HAP-1 (cell line): ENCODE results near the gene DDX55.
"Not testable (repeated sequence)": the region's sequence is repeated elsewhere in the genome, so short reads cannot be mapped to it uniquely, and the experiment has no call there.

Source experiments
- DNase-seq, 2 experiments: peaks; one replicate each; pipeline ENCODE4 v3.0.0-alpha.2; 2016 to 2020; ENCODE audit warnings: low spot score in 2 of 2
- H3K27me3 ChIP-seq: fragments of 250-450 bp; sonication (Bioruptor Pico); 2 replicates; pipeline ENCODE4 v1.5.1; 2020; ENCODE audit warnings: low read depth, mild to moderate bottlenecking, moderate library complexity
- H3K36me3 ChIP-seq: fragments of 250-450 bp; sonication (Bioruptor Pico); replicated peaks from 2 replicates; pipeline ENCODE4 v1.5.1; 2020; ENCODE audit warnings: mild to moderate bottlenecking
- H3K4me1 ChIP-seq: fragments of 250-450 bp; sonication (Bioruptor Pico); 2 replicates; pipeline ENCODE4 v1.5.1; 2020; ENCODE audit warnings: mild to moderate bottlenecking
- H3K4me3 ChIP-seq: fragments of 250-450 bp; sonication (Bioruptor Pico); 2 replicates; pipeline ENCODE4 v1.5.1; 2020; ENCODE audit warnings: mild to moderate bottlenecking, moderate library complexity
- H3K9me3 ChIP-seq: fragments of 250-450 bp; sonication (Bioruptor Pico); 2 replicates; pipeline ENCODE4 v1.5.1; 2020; ENCODE audit warnings: mild to moderate bottlenecking, moderate library complexity
- in situ Hi-C: fragments of 300-500 bp; cut with MboI; formaldehyde crosslinking; loops from 3 replicates; pipeline ENCODE4 v1.14.3; 2020; ENCODE audit warnings: low sequenced_read_pairs, inconsistent platforms, mixed read lengths

DDX55 gene

GRCh38 chr12:123601602-123602489 lies at the start of gene DDX55:
DDX55 (plus strand) TSS chr12:123602099; CDS start chr12:123602149, 50 bp downstream.
- Histone ChIP-seq H3K36me3 (peaks cover 49% of the 10 kb centered on the region), H3K27me3 (no peaks in the 10 kb centered on the region), H3K4me3 (peak within 1 kb of the TSS; percentile 98), H3K4me1 (peaks cover 7% of the 10 kb centered on the region), H3K9me3 (no peaks in the 10 kb centered on the region)
- peak; percentile 64 to 86 for DNase-seq
- in situ Hi-C loops, result loop anchor here (25.0 kb wide), 4 partner anchors 290 to 1090 kb away; partner anchors contain the start of gene ZCCHC8

GRCh38 chr12:123554136-123554535 lies 47.8 kb upstream of the DDX55 start:
- H3K4me1 ChIP-seq, H3K4me3 ChIP-seq, H3K9me3 ChIP-seq, DNase-seq, in situ Hi-C loops, H3K36me3 ChIP-seq, H3K27me3 ChIP-seq: not testable (repeated sequence)

- H3K36me3 ChIP-seq, H3K9me3 ChIP-seq, in situ Hi-C loops, H3K4me1 ChIP-seq, H3K27me3 ChIP-seq, H3K4me3 ChIP-seq, DNase-seq: not testable (repeated sequence)
Measured at GRCh38 chr12:123554843-123555242, 47.1 kb upstream of the DDX55 start.

- H3K4me1 ChIP-seq, H3K9me3 ChIP-seq: not testable (repeated sequence)
Measured at GRCh38 chr12:123558487-123558886, 43.4 kb upstream of the DDX55 start.

GRCh38 chr12:123559468-123559867 lies 42.4 kb upstream of the DDX55 start:
- in situ Hi-C loops, result no loop called here
- no peak overlapping the region for H3K4me3 ChIP-seq
- no peaks in the 10 kb centered on the region; the same call in 1 of the 2 replicates for H3K4me1 ChIP-seq
- no peak for DNase-seq
- no peaks in the 10 kb centered on the region for H3K9me3 ChIP-seq
- no peaks in the 10 kb centered on the region for H3K27me3 ChIP-seq
- no peaks in the 10 kb centered on the region for H3K36me3 ChIP-seq

More at GRCh38 chr12:123558487-123558886, 43.4 kb upstream of the DDX55 start:
- H3K36me3 ChIP-seq, DNase-seq, H3K4me3 ChIP-seq, H3K27me3 ChIP-seq, in situ Hi-C loops: not testable (repeated sequence)

GRCh38 chr12:123571343-123571813 lies 30.5 kb upstream of the DDX55 start:
- peak; percentile 47 to 66 for DNase-seq
- Histone ChIP-seq H3K4me1 (no peaks in the 10 kb centered on the region), H3K36me3 (no peaks in the 10 kb centered on the region), H3K9me3 (no peaks in the 10 kb centered on the region), H3K4me3 (no peak overlapping the region), H3K27me3 (no peaks in the 10 kb centered on the region)
- in situ Hi-C loops, result no loop called here

GRCh38 chr12:123572391-123572790 lies 29.5 kb upstream of the DDX55 start:
- 0 out of 2 replicates have a peak, but pooled peaks cover 2% of the 10 kb centered on the region for H3K36me3 ChIP-seq
- in situ Hi-C loops, result no loop called here
- no peaks in the 10 kb centered on the region for H3K27me3 ChIP-seq
- no peak overlapping the region for H3K4me3 ChIP-seq
- DNase-seq, result no peak
- no peaks in the 10 kb centered on the region for H3K4me1 ChIP-seq
- no peaks in the 10 kb centered on the region for H3K9me3 ChIP-seq

GRCh38 chr12:123573870-123574269 lies 28.0 kb upstream of the DDX55 start:
- DNase-seq, result no peak
- Histone ChIP-seq H3K36me3 (0 out of 2 replicates have a peak, but pooled peaks cover 3% of the 10 kb centered on the region), H3K4me3 (no peak overlapping the region), H3K27me3 (no peaks in the 10 kb centered on the region), H3K4me1 (no peaks in the 10 kb centered on the region), H3K9me3 (no peaks in the 10 kb centered on the region)
- in situ Hi-C loops, result no loop called here

- no peak for DNase-seq
- in situ Hi-C loops, result no loop called here
- H3K9me3 ChIP-seq, result no peaks in the 10 kb centered on the region
- H3K4me3 ChIP-seq, result no peak overlapping the region
- 0 out of 2 replicates have a peak, but pooled peaks cover 3% of the 10 kb centered on the region for H3K36me3 ChIP-seq
- H3K4me1 ChIP-seq, result no peaks in the 10 kb centered on the region
- H3K27me3 ChIP-seq, result no peaks in the 10 kb centered on the region
Measured at GRCh38 chr12:123576611-123577010, 25.3 kb upstream of the DDX55 start.

- Histone ChIP-seq H3K4me1 (0 out of 2 replicates have a peak, but pooled peaks cover 2% of the 10 kb centered on the region), H3K4me3 (no peak overlapping the region), H3K36me3 (0 out of 2 replicates have a peak, but pooled peaks cover 3% of the 10 kb centered on the region), H3K27me3 (no peaks in the 10 kb centered on the region), H3K9me3 (no peaks in the 10 kb centered on the region)
- no peak for DNase-seq
- in situ Hi-C loops, result no loop called here
Measured at GRCh38 chr12:123578243-123578642, 23.7 kb upstream of the DDX55 start.

- H3K9me3 ChIP-seq, H3K36me3 ChIP-seq, H3K27me3 ChIP-seq, H3K4me1 ChIP-seq, in situ Hi-C loops, H3K4me3 ChIP-seq, DNase-seq: not testable (repeated sequence)
Measured at GRCh38 chr12:123578829-123579228, 23.1 kb upstream of the DDX55 start.

- Histone ChIP-seq H3K36me3 (peaks cover 3% of the 10 kb centered on the region; the same call in 1 of the 2 replicates), H3K4me1 (peaks cover 7% of the 10 kb centered on the region), H3K9me3 (no peaks in the 10 kb centered on the region), H3K27me3 (no peaks in the 10 kb centered on the region), H3K4me3 (no peak overlapping the region)
- in situ Hi-C loops, result no loop called here
- DNase-seq, result no peak
Measured at GRCh38 chr12:123580772-123581171, 21.1 kb upstream of the DDX55 start.

GRCh38 chr12:123591702-123592481 lies 10.0 kb upstream of the DDX55 start:
- no peaks in the 10 kb centered on the region for H3K9me3 ChIP-seq
- peaks cover 92% of the 10 kb centered on the region for H3K36me3 ChIP-seq
- H3K4me3 ChIP-seq, result no peak overlapping the region
- in situ Hi-C loops, result no loop called here
- H3K27me3 ChIP-seq, result no peaks in the 10 kb centered on the region
- H3K4me1 ChIP-seq, result 0 out of 2 replicates have a peak, but pooled peaks cover 4% of the 10 kb centered on the region
- DNase-seq, result no peak
